ENCODE data around the gene MINDY4.

MINDY4 gene

DNA sequence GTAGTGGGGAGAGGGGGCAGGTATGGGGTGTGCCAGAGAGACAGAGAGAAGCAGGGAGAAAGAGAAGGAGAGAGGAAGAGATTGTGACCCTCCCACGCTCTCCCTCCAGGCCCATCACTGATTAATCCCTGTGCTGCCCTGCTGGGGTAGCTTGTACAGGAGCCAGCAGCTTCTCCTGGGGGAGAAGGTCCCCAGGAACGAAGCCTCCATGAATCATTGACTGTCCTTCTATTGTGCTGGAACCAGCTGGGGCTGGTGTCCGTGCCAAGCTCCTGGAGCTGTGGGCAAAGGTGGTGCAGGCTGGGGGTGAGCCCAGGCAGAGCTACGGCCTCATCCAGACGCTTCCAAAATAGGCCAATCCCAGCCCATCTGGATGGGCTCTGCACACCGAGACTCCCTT lies 161.3 kb downstream of the MINDY4 start:
- Mint-ChIP-seq H3K9me3 (no peaks in the 10 kb centered on the region), H3K36me3 (ENCODE audit: low read depth) (no peaks in the 10 kb centered on the region), H3K27ac (no peak overlapping the region), H3K27me3 (no peaks in the 10 kb centered on the region), H3K4me1 (ENCODE audit: low read depth) (no peaks in the 10 kb centered on the region), H3K4me3 (no peak overlapping the region)

DNA sequence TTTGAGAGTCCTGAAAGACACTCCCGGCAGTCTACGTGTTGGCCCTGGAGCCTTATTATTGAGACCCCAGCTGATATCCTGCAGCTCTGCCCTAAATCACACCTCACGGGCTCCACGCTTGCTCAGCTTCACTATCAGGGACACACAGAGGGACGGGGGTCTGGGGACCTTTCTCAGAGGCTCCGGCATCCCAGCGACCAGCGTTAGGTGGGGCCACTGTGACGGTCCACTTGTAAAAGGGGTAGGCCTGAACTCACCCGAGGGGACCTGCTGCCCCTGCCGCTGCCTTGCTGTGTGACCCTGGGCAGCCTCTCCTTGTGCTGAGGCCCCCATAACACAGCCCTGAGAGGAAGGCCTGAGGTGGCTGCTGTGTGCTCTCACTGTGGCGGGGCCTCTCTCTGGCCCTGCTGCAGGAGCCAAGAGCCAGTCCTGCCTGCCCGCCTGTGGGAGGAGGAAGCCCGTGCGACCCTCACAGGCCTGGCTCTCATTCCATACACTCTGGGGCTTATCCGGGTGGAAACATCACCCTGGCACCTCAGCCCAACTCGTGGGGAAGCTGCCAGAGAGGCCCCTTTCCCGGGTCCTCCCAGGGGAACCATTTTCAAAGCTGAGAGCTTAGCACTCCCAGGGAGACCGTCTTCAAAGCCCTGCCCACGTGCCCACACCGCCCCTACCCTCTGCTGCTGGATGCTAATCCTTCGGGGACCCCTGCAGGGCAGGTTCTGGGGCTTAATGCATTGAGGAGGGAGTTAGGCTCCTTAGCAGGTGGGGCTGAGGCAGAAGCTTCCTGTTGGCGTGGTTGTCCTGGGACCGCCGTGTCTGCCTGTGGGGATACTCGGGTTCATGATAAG lies 162.1 kb downstream of the MINDY4 start:
- no peaks in the 10 kb centered on the region for H3K27me3 Mint-ChIP-seq
- no peak overlapping the region for H3K4me3 Mint-ChIP-seq
- H3K27ac Mint-ChIP-seq = no peak overlapping the region
- no peaks in the 10 kb centered on the region for H3K9me3 Mint-ChIP-seq
- no peaks in the 10 kb centered on the region for H3K4me1 Mint-ChIP-seq (ENCODE audit: low read depth)
- H3K36me3 Mint-ChIP-seq (ENCODE audit: low read depth) = no peaks in the 10 kb centered on the region

DNA sequence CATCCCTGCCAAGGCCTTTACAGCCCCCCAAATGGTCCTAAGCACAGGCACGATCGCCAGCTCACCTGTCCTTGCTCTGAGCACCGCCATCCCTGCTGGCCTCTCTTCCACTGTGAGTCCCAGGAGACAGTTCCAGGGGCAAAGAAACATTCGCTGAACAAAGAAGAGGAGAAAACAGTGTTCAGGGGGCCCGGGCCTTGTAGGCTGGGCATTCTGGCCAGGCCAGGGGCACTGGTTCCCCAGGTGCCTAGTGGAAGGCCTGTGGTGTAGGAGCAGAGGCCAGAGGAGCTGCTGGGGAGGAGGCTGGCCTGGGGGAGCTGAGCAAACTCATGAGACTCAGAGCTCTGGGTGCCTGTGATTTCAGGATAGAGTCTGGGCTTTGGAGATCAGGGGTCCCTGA lies 163.0 kb downstream of the MINDY4 start:
- H3K27ac Mint-ChIP-seq = no peak overlapping the region

DNA sequence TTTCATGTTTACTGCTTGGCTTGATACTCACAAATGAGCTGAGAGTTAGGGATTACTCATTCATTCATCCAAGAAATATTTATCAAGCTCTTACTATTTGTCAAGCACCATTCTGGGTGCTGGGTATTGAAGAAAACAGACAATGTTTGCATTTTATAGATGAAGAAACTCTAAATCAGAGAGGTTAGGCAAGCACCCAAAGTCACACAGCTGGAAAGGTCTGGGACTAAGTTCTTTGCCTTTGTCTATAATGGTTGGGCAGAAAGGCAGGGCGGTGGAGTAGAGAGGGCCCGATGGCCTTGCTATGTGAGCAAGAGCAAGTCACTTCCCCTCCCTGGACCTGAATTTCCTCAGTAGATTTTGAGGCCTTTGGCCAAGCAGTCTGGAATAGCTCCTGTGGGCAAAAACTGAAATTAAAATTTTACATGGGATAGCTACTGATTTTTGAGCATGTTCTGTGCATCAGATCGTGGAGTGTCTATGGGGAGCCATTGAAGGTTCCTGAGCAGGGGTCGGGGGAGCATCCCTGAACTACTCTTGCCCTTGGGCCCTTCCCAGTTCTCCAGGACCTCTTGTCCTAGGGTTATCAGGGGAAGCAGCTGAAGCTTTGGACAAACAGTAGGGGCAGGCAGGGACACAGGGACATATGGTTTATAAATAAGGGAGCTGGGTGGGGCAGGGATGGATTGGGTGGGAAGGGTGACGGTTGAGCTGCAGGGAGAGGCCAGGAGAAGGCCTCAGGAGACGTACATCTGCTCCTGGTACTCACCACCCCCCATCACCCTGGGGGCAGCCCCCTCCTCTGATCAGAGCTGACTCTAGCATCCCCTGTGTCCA lies 163.7 kb downstream of the MINDY4 start:
- H3K4me1 Mint-ChIP-seq (ENCODE audit: low read depth) = no peaks in the 10 kb centered on the region
- peaks cover 7% of the 10 kb centered on the region for H3K27me3 Mint-ChIP-seq
- no peaks in the 10 kb centered on the region for H3K36me3 Mint-ChIP-seq (ENCODE audit: low read depth)
- no peak overlapping the region for H3K27ac Mint-ChIP-seq
- H3K9me3 Mint-ChIP-seq = no peaks in the 10 kb centered on the region
- no peak overlapping the region for H3K4me3 Mint-ChIP-seq

More for the DNA sequence above, 163.0 kb downstream of the MINDY4 start:
- Mint-ChIP-seq H3K27me3 (peaks cover under 1% of the 10 kb centered on the region), H3K9me3 (no peaks in the 10 kb centered on the region), H3K4me1 (ENCODE audit: low read depth) (no peaks in the 10 kb centered on the region), H3K36me3 (ENCODE audit: low read depth) (no peaks in the 10 kb centered on the region), H3K4me3 (no peak overlapping the region)

DNA sequence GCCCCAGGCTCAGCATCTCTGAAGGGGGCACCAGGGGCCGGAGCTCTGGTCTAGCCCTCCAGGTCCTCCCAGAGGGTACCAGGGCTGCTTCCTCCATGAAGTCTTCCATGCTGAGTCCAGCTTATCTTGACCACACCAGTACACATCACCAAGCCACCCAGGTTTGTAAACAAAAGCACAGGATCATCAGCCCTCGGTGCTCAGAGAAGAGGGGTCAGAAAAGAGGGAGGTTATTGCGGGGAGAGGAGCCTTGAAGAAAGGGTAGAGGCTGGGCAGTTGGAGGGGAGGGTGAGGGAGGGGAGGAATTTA lies 164.3 kb downstream of the MINDY4 start:
- Mint-ChIP-seq H3K27me3 (peaks cover 13% of the 10 kb centered on the region), H3K4me3 (no peak overlapping the region)

DNA sequence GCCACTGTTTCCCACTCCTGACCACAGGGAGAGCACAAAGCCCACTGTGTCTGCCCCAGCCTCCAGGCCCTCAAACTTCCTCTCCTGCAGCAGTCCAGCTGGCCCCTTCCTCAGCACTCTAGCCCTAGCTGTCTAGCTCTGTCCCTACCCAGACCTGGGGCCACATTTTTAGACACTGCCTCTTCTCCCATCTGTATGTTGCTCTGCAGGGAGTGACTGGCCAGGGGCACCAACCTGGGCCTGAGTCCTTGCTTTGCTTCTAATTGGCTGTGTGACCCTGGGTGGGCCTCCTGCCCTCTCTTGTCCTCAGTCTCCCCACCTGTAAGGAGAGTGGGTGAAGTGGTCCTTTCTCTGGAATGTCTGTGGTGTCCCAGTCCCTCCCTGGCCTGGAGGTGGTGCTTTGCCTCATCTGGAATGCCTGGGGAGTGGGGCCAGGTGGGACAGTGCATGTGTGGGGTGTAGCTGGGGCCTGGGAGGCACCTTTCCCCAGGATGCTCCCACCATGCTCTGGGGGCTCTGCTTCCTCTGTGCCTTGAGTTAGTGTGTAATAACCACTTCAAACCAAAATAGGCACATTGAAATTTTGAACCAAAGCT lies 165.5 kb downstream of the MINDY4 start:
- no peaks in the 10 kb centered on the region for H3K9me3 Mint-ChIP-seq
- no peaks in the 10 kb centered on the region for H3K4me1 Mint-ChIP-seq (ENCODE audit: low read depth)
- peaks cover 20% of the 10 kb centered on the region for H3K27me3 Mint-ChIP-seq
- no peaks in the 10 kb centered on the region for H3K36me3 Mint-ChIP-seq (ENCODE audit: low read depth)
- no peak overlapping the region for H3K4me3 Mint-ChIP-seq
- H3K27ac Mint-ChIP-seq = no peak overlapping the region

More for the DNA sequence above, 164.3 kb downstream of the MINDY4 start:
- no peaks in the 10 kb centered on the region for H3K9me3 Mint-ChIP-seq
- H3K36me3 Mint-ChIP-seq (ENCODE audit: low read depth) = no peaks in the 10 kb centered on the region
- no peaks in the 10 kb centered on the region for H3K4me1 Mint-ChIP-seq (ENCODE audit: low read depth)
- H3K27ac Mint-ChIP-seq = no peak overlapping the region

DNA sequence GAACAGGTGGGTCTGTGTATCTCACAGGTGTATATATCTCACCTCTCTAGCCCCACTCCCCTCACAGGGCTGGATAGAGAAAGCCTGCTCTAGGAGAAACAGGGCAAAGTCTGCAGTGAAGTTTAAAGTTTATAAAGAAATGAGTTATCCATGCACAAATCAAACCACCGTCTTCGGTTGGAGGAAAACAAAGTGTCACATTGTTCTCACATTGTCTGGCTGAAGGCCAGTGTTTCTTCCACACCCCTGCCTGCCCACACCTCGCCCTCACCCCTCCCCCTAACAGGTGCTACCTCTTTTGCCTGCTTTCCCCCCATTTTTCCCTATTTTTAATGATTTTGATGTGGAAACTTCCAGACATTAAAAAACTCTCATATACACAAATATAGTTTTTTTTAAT lies 166.2 kb downstream of the MINDY4 start:
- Mint-ChIP-seq H3K36me3 (ENCODE audit: low read depth) (no peaks in the 10 kb centered on the region), H3K27ac (no peak overlapping the region), H3K4me3 (no peak overlapping the region), H3K9me3 (no peaks in the 10 kb centered on the region), H3K4me1 (ENCODE audit: low read depth) (no peaks in the 10 kb centered on the region), H3K27me3 (peaks cover 27% of the 10 kb centered on the region)

DNA sequence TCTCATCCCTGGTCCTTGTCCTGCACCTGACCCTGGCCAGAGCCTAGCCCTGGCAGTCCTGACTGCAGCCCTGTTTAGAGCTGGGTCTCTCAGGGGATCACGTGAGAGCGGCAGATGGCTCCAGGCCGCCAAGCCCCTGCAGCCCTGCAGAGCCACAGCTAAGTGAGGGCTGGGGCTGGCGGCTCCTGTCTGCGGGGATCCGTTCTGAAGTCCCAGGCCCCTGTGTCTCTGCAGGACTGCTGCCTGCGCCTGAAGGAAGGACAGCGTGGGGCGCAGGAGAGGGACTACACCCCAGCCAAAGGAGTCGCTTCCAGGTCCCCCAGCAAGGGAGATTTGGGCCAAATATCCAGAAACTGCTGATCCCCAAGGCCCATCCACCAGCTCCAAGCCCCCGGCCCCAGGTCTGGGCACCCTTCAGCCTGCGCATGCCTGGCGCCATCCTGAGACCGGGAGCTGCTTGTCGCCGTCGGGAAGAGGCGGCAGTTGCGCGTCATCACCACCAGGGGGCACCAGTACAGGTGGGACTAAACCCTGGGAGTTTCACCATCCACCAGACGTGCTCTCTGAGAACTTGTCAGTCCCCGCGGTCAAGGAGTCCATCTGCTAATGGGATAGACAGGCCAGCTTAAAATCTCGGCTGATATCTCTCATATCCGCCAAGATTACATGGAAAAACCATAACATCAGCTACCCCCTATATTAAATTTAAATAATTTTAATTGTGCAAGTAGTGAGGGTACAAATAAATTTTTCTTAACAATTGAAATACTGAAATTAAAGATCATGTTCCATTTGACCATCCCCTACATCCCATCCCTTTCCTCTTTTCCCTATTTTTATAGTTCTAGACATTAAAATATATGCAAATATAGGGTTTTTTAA lies 167.5 kb downstream of the MINDY4 start:
- H3K4me3 Mint-ChIP-seq = no peak overlapping the region
- peaks cover 37% of the 10 kb centered on the region for H3K27me3 Mint-ChIP-seq
- H3K27ac Mint-ChIP-seq = no peak overlapping the region
- no peaks in the 10 kb centered on the region for H3K36me3 Mint-ChIP-seq (ENCODE audit: low read depth)
- no peaks in the 10 kb centered on the region for H3K4me1 Mint-ChIP-seq (ENCODE audit: low read depth)
- H3K9me3 Mint-ChIP-seq = no peaks in the 10 kb centered on the region

DNA sequence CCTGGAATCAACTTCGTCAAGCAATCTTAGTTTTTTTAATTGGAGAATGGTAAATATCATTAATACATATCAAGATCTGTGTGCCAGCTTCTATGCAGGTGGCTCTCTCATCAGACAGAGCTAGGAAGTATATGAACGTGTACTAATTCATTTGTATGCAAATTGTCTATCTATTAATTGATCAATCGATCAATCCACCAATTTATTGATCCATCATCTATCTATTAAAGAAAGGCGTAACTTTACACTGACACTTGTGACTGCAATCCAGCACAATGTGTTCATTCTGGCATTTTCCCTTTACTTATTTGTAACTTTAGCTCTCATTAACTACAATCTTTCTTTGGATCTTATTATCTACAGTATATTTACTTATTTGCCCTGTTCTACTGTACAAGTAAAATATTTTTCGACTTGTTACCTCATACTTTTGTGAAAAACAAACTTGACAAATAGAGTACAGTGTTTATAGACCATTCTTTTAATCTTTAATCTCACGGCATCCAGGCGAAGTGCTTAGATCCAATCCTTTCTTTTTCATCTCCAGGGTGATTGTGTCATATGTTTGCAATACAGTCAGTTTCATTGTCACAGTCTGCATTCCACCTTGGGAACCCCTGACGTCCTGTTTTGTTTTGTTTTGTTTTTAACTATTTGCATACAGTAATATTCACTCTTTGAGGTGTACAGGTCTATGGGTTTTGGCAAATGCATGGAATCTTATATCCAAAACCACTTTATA lies 170.5 kb downstream of the MINDY4 start:
- Mint-ChIP-seq H3K4me3 (no peak overlapping the region), H3K36me3 (ENCODE audit: low read depth) (no peaks in the 10 kb centered on the region), H3K27ac (no peak overlapping the region), H3K27me3 (peaks cover 57% of the 10 kb centered on the region), H3K9me3 (peaks cover 5% of the 10 kb centered on the region), H3K4me1 (ENCODE audit: low read depth) (no peaks in the 10 kb centered on the region)

Measured in stimulated activated naive CD8-positive, alpha-beta T cell treated with anti-CD3 and anti-CD28 coated beads, Interleukin-15, Interleukin-2, amounts not matched to agents 100 ng/mL and 50 ng/mL, for 24 hours (primary cell).